Placental pericyte (primary cell): Measurements from ENCODE around the gene GNAT2. TPM values are rescaled to one million over a fixed set of nuclear protein-coding genes. Genes with fewer than 3 reads are reported as not detected.
A peak's percentile ranks its signal among the peaks of the same experiment; 100 is the strongest.

Source experiments
- small RNA-seq: library from RNA; depleted of rRNA; stranded (forward); fragments of <200 nt; gene quantifications from one replicate; pipeline ENCODE3, GENCODE V24; 2012; ENCODE audit warnings: low replicate concordance
- total RNA-seq: library from RNA; depleted of rRNA; stranded (reverse); fragments of >200 nt; gene quantifications from 2 replicates; pipeline ENCODE4 v1.2.3, GENCODE V29; 2012

Gene GNAT2
- 0.44 TPM in 1 of 2 replicates, not detected in the other for total RNA-seq

GRCh38 chr1:109619576-109620400 is at the start of gene GNAT2, which contains the start of gene AMPD2:
TSS of gene GNAT2 (minus strand) at chr1:109619616. CDS start at chr1:109612870, 6,746 bp downstream.
TSS of gene AMPD2 (plus strand) at chr1:109619837. CDS start at chr1:109621176, 1,339 bp downstream.

GRCh38 chr1:109667452-109668122 is 48.2 kb upstream of the GNAT2 start, which contains the start of gene GSTM2:
TSS of gene GSTM2 (plus strand) at chr1:109668057. CDS start at chr1:109668116, 59 bp downstream.

GRCh38 chr1:109655615-109656519 is 36.5 kb upstream of the GNAT2 start, which contains the start of gene GSTM4:
TSS of gene GSTM4 (plus strand) at chr1:109656099. CDS start at chr1:109656390, 291 bp downstream.

Small RNA genes within 50 kb of the gene (small RNA-seq; reads per million reads assigned to genes)
- gene RNU6V = 12.6 reads per million, percentile 95 among the genes with 10 or more reads in this experiment

Other genes starting within 250 kb of the GNAT2 start
- gene SORT1, start 221.7 kb downstream of the GNAT2 start, total RNA-seq = 18.2 and 21.5 TPM in 2 replicates
- 57.4 and 70.7 TPM in 2 replicates for gene PSMA5, start 193.2 kb downstream of the GNAT2 start, total RNA-seq
- 0.44 and 1.6 TPM in 2 replicates for gene SYPL2, start 153.1 kb downstream of the GNAT2 start, total RNA-seq
- 2.0 and 4.0 TPM in 2 replicates for gene ATXN7L2, start 135.7 kb downstream of the GNAT2 start, total RNA-seq
- gene CYB561D1, start 125.5 kb downstream of the GNAT2 start, total RNA-seq = 4.8 and 6.7 TPM in 2 replicates
- 0.43 and 1.1 TPM in 2 replicates for gene AMIGO1, start 109.9 kb downstream of the GNAT2 start, total RNA-seq
- gene GPR61, start 79.7 kb downstream of the GNAT2 start, total RNA-seq = 0.57 TPM in 1 of 2 replicates, not detected in the other
- gene GNAI3, start 71.0 kb downstream of the GNAT2 start, total RNA-seq = 11.6 and 19.9 TPM in 2 replicates
- gene AMPD2, start 221 bp upstream of the GNAT2 start, total RNA-seq = 92.6 and 124 TPM in 2 replicates
- 13.6 and 14.4 TPM in 2 replicates for gene GSTM4, start 36.5 kb upstream of the GNAT2 start, total RNA-seq
- gene GSTM2, start 48.4 kb upstream of the GNAT2 start, total RNA-seq = 7.6 and 16.0 TPM in 2 replicates
- not detected in 2 replicates for gene GSTM1, start 68.2 kb upstream of the GNAT2 start, total RNA-seq
- gene GSTM5, start 92.6 kb upstream of the GNAT2 start, total RNA-seq = 0.22 and 0.43 TPM in 2 replicates
- gene GSTM3, start 121.4 kb upstream of the GNAT2 start, total RNA-seq = 21.8 and 126 TPM in 2 replicates
- not detected in 2 replicates for gene EPS8L3, start 144.3 kb upstream of the GNAT2 start, total RNA-seq